IMR-90 (cell line): ENCODE measurements around the gene CSNK2A2. TPM values are rescaled to one million over a fixed set of nuclear protein-coding genes. Genes with fewer than 3 reads are reported as not detected.

Experiments
- ATAC-seq: fragments of 200-7000 bp; cut with Tn5 transposase; 2 replicates; pipeline ENCODE4 v1.9.1; 2020; ENCODE audit warnings: low read depth, mild to moderate bottlenecking, moderate library complexity
- BruUV-seq: library from RNA; stranded (reverse); fragments of 400-500 nt; replicated peaks from 2 replicates; lab custom pipeline; 2021; lab: Mats Ljungman, UMichigan
- CTCF ChIA-PET: fragments of 300-600 bp; formaldehyde crosslinking; extraction: SDS; loops from one replicate; lab custom pipeline; 2021; ENCODE audit warnings: antibody characterized with exemption; lab: Yijun Ruan, JAX
- POLR2A ChIA-PET: fragments of 300-600 bp; sonication (Branson Sonifier 250); formaldehyde crosslinking; loops from one replicate; lab custom pipeline; 2022; ENCODE audit warnings: antibody characterized with exemption; ENCODE audit not compliant: unreplicated experiment; lab: Charles Lee
- DNase-seq: peaks from one replicate; pipeline ENCODE4 v3.0.0; 2013
- H2AFZ ChIP-seq: replicated peaks from 2 replicates; pipeline ENCODE3; 2013; ENCODE audit warnings: low read length, mild to moderate bottlenecking; ENCODE audit not compliant: poor library complexity
- H2AK5ac ChIP-seq: 2 replicates; pipeline ENCODE4 v1.6.1; 2013; ENCODE audit warnings: low read depth, low read length, inconsistent platforms
- H2AK9ac ChIP-seq: replicated peaks from 2 replicates; pipeline ENCODE3; 2013; ENCODE audit warnings: mild to moderate bottlenecking, low read depth, low read length, moderate library complexity; ENCODE audit not compliant: poor library complexity
- H2BK120ac ChIP-seq: 2 replicates; pipeline ENCODE4 v1.6.1; 2013; ENCODE audit warnings: low read depth, low read length, inconsistent platforms
- H2BK15ac ChIP-seq: 3 replicates; pipeline ENCODE4 v1.6.1; 2013; ENCODE audit warnings: low read depth, low read length, inconsistent platforms
- H2BK20ac ChIP-seq: 2 replicates; pipeline ENCODE4 v1.6.1; 2013; ENCODE audit warnings: low read depth, mild to moderate bottlenecking, inconsistent platforms, low read length, moderate library complexity
- H2BK5ac ChIP-seq: 2 replicates; pipeline ENCODE4 v1.6.1; 2013; ENCODE audit warnings: mild to moderate bottlenecking, low read depth, low read length, inconsistent platforms; ENCODE audit not compliant: poor library complexity, severe bottlenecking
- H3K14ac ChIP-seq: replicated peaks from 2 replicates; pipeline ENCODE4 v1.6.1; 2013; ENCODE audit warnings: low read depth, low read length, inconsistent platforms
- H3K18ac ChIP-seq: 2 replicates; pipeline ENCODE4 v1.6.1; 2013; ENCODE audit warnings: low read depth, low read length, control low read depth
- H3K23ac ChIP-seq: 2 replicates; pipeline ENCODE4 v1.6.1; 2013; ENCODE audit warnings: low read depth, low read length, inconsistent platforms
- H3K27ac ChIP-seq: 2 replicates; pipeline ENCODE4 v1.5.1; 2013; ENCODE audit warnings: mild to moderate bottlenecking, control low read depth, low read length; ENCODE audit not compliant: insufficient read depth
- H3K27me3 ChIP-seq: 2 replicates; pipeline ENCODE4 v1.6.1; 2013; ENCODE audit warnings: low read length; ENCODE audit not compliant: control insufficient read depth, insufficient read depth
- H3K36me3 ChIP-seq: 2 replicates; pipeline ENCODE4 v1.6.1; 2013; ENCODE audit warnings: low read length, mixed read lengths; ENCODE audit not compliant: control insufficient read depth, insufficient read depth
- H3K4ac ChIP-seq: 2 replicates; pipeline ENCODE4 v1.6.1; 2013; ENCODE audit warnings: low read depth, low read length, inconsistent platforms
- H3K4me1 ChIP-seq: 2 replicates; pipeline ENCODE4 v1.6.1; 2013; ENCODE audit warnings: low read length, mixed read lengths; ENCODE audit not compliant: control insufficient read depth, insufficient read depth
- H3K4me2 ChIP-seq: 2 replicates; pipeline ENCODE4 v1.6.1; 2013; ENCODE audit warnings: low read depth, mild to moderate bottlenecking, control low read depth, low read length, moderate library complexity
- H3K4me3 ChIP-seq: 2 replicates; pipeline ENCODE4 v1.5.1; 2013; ENCODE audit warnings: low read depth, mild to moderate bottlenecking, control low read depth, low read length, moderate library complexity; ENCODE audit not compliant: insufficient read depth
- H3K56ac ChIP-seq: 2 replicates; pipeline ENCODE4 v1.6.1; 2013; ENCODE audit warnings: low read length, inconsistent platforms; ENCODE audit not compliant: insufficient read depth; ENCODE audit errors: extremely low read depth
- H3K79me1 ChIP-seq, 2 experiments: 2 replicates each; pipeline ENCODE4 v1.6.1; 2013; ENCODE audit warnings: low read length in 2 of 2, inconsistent platforms in 1 of 2, low read depth in 1 of 2
- H3K9ac ChIP-seq: 2 replicates; pipeline ENCODE4 v1.6.1; 2013; ENCODE audit warnings: low read depth, low read length, control low read depth
- H3K9me1 ChIP-seq: 2 replicates; pipeline ENCODE4 v1.6.1; 2013; ENCODE audit warnings: low read length, inconsistent platforms; ENCODE audit not compliant: insufficient read depth
- H3K9me3 ChIP-seq: 2 replicates; pipeline ENCODE4 v1.6.1; 2013; ENCODE audit warnings: low read length; ENCODE audit not compliant: control insufficient read depth, insufficient read depth
- H4K20me1 ChIP-seq: 2 replicates; pipeline ENCODE4 v1.6.1; 2013; ENCODE audit warnings: low read length, inconsistent platforms; ENCODE audit not compliant: insufficient read depth
- H4K5ac ChIP-seq: 2 replicates; pipeline ENCODE4 v1.6.1; 2013; ENCODE audit warnings: mild to moderate bottlenecking, low read depth, low read length, control low read depth
- H4K8ac ChIP-seq, 2 experiments: 2 replicates each; pipeline ENCODE4 v1.6.1; 2013; ENCODE audit warnings: low read depth in 2 of 2, low read length in 2 of 2, control low read depth in 1 of 2, inconsistent platforms in 1 of 2
- H4K91ac ChIP-seq: 2 replicates; pipeline ENCODE4 v1.6.1; 2013; ENCODE audit warnings: low read depth, low read length, inconsistent platforms; ENCODE audit not compliant: insufficient read depth
- CEBPB ChIP-seq: IDR thresholded peaks from 2 replicates; pipeline ENCODE4 v1.6.1; 2012; ENCODE audit warnings: low read depth, low read length, improper control_type of control experiment
- FOS ChIP-seq: fragments of 150-350 bp; IDR thresholded peaks from 2 replicates; pipeline ENCODE4 v1.6.1; 2016; ENCODE audit warnings: low read depth, low read length
- MXI1 ChIP-seq: IDR thresholded peaks from 2 replicates; pipeline ENCODE4 v1.6.1; 2012; ENCODE audit warnings: low read depth, mild to moderate bottlenecking, low read length, moderate library complexity, borderline replicate concordance
- NFE2L2 ChIP-seq: fragments of 150-350 bp; IDR thresholded peaks from 2 replicates; pipeline ENCODE4 v1.6.1; 2016; ENCODE audit warnings: low read depth, mild to moderate bottlenecking, low read length
- RCOR1 ChIP-seq: IDR thresholded peaks from 2 replicates; pipeline ENCODE4 v1.6.1; 2012; ENCODE audit warnings: mild to moderate bottlenecking, low read length, improper control_type of control experiment; ENCODE audit not compliant: insufficient replicate concordance
- RFX5 ChIP-seq: IDR thresholded peaks from 2 replicates; pipeline ENCODE4 v1.8.0; 2012; ENCODE audit warnings: low read depth, mild to moderate bottlenecking, low read length, moderate library complexity
- USF2 ChIP-seq: fragments of 150-350 bp; IDR thresholded peaks from 2 replicates; pipeline ENCODE4 v1.6.1; 2017; ENCODE audit warnings: mild to moderate bottlenecking, antibody characterized with exemption, low read length, low read depth
- WGBS, 2 experiments: methylation state at CpG; one replicate each; pipeline versions ENCODE4 v1.1.5 to v1.1.7; 2013; ENCODE audit warnings: missing lambda C conversion rate in 2 of 2; ENCODE audit not compliant: insufficient read length in 1 of 2; ENCODE audit errors: extremely low coverage in 2 of 2; 5-methylcytosine and 5-hydroxymethylcytosine counted together
- dilution Hi-C: fragments of 300-500 bp; cut with HindIII; formaldehyde crosslinking; loops from one replicate; pipeline ENCODE4 v1.14.3; 2018; ENCODE audit warnings: low sequenced_read_pairs; ENCODE audit not compliant: unreplicated experiment
- in situ Hi-C: fragments of 300-500 bp; cut with MboI; formaldehyde crosslinking; loops from 3 replicates; pipeline ENCODE4 v1.14.3; 2019; ENCODE audit warnings: low sequenced_read_pairs, inconsistent platforms, mixed read lengths
- intact Hi-C: fragments of 100-400 bp; cut with micrococcal nuclease; formaldehyde crosslinking; loops from 2 replicates; pipeline ENCODE4 v1.10.0; 2022
- polyA plus RNA-seq, 3 experiments: library from polyadenylated mRNA; depleted of rRNA; stranded (reverse); fragments of >200 nt; gene quantifications; 2 replicates each; pipeline ENCODE4 v1.2.3, GENCODE V29; 2012; ENCODE audit warnings: low replicate concordance in 1 of 3
- total RNA-seq: library from RNA; depleted of rRNA; stranded (reverse); fragments of >200 nt; gene quantifications from 2 replicates; pipeline ENCODE4 v1.2.3, GENCODE V29; 2012
- TF ChIP-seq, protein P1 (sequence below): fragments of 150-350 bp; IDR thresholded peaks from 2 replicates; pipeline ENCODE4 v1.6.1; 2016; ENCODE audit warnings: low read depth, mild to moderate bottlenecking, low read length, moderate library complexity, borderline replicate concordance
- TF ChIP-seq, protein P2 (sequence below): conservative IDR thresholded peaks from 2 replicates; pipeline ENCODE4 v1.5.1; 2012; ENCODE audit warnings: mild to moderate bottlenecking, low read depth, low read length, improper control_type of control experiment

The CSNK2A2 gene
- total and polyA plus RNA-seq, 2 of the 4 experiments (the other 2 are of a cell fraction): 15.6 to 27.5 TPM

DNA sequence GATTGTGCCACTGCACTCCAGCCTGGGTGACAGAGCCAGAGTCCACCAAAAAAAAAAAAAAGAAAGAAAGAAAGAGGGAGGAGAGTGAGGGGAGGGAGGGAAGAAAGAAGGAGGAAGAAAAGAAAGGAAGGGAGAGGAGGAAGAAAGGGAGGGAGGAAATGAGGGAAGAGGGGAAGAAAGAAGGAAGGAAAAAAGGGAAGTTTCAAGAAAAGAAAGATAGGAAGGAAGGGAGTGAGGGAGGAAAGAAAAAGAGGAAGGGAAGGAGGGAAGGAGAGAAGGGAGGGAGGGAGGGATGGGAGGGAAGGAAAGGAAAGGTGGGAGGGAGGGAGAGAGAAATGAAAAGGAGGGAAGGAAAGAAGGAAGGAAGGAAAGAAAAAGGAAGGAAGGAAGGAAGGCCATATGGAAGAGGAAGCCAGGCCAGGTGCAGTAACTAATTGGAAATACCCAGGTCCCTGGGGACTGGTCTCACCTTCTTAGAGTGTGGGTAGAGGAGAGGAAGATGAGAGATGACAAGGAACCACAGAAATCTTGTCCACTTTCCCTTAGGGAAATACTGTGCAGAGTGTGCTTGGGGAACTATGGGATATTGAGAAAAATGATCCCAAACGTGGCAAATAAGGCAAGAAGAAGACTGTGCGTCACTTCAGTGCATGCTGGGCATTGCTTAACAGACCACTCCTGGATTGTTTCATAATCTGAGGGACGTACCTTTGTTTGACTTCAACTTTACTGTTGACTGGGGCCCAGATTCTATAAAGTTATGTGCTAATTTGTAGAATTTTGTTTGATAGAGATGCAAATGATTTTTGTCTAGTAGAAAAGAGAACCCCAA is 15.1 kb upstream of the CSNK2A2 start:
- Histone ChIP-seq H3K9me3 (no peaks in the 10 kb centered on the region), H3K36me3 (no peaks in the 10 kb centered on the region), H4K8ac (no peak overlapping the region), H3K18ac (no peak overlapping the region), H3K9me1 (no peaks in the 10 kb centered on the region), H3K14ac (no peak overlapping the region), H2BK5ac (no peak overlapping the region), H3K56ac (no peak overlapping the region), H2BK120ac (no peak overlapping the region), H2AK5ac (no peak overlapping the region), H4K5ac (no peak overlapping the region), H3K27ac (no peak overlapping the region), H2BK15ac (no peak overlapping the region), H2BK20ac (no peak overlapping the region), H3K4me3 (no peak overlapping the region), H2AFZ (no peak overlapping the region), H3K27me3 (peaks cover 7% of the 10 kb centered on the region), H3K23ac (no peak overlapping the region), H3K4me1 (no peaks in the 10 kb centered on the region), H3K4ac (no peak overlapping the region), H3K9ac (no peak overlapping the region), H4K91ac (no peak overlapping the region), H2AK9ac (no peak overlapping the region), H3K79me1 (no peaks in the 10 kb centered on the region), H3K4me2 (no peak overlapping the region), H4K20me1 (no peaks in the 10 kb centered on the region)
- dilution Hi-C loops: no loop called here
- POLR2A ChIA-PET: no interaction called here
- DNase-seq (no peak), ATAC-seq (no peak)
- BruUV-seq: no TSS peak
- CTCF ChIA-PET: no interaction called here
- WGBS, 2 experiments: 26% methylated on average over 3 of the region's 3 CpGs; no CpG with 5 or more reads in 1 of the 2 experiments
- TF ChIP-seq USF2 (no peak), CEBPB (no peak), RCOR1 (no peak), RFX5 (no peak), MXI1 (no peak), FOS (no peak), NFE2L2 (no peak)
- TF ChIP-seq, protein P1, sequence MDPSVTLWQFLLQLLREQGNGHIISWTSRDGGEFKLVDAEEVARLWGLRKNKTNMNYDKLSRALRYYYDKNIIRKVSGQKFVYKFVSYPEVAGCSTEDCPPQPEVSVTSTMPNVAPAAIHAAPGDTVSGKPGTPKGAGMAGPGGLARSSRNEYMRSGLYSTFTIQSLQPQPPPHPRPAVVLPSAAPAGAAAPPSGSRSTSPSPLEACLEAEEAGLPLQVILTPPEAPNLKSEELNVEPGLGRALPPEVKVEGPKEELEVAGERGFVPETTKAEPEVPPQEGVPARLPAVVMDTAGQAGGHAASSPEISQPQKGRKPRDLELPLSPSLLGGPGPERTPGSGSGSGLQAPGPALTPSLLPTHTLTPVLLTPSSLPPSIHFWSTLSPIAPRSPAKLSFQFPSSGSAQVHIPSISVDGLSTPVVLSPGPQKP: no peak
- TF ChIP-seq, protein P2, sequence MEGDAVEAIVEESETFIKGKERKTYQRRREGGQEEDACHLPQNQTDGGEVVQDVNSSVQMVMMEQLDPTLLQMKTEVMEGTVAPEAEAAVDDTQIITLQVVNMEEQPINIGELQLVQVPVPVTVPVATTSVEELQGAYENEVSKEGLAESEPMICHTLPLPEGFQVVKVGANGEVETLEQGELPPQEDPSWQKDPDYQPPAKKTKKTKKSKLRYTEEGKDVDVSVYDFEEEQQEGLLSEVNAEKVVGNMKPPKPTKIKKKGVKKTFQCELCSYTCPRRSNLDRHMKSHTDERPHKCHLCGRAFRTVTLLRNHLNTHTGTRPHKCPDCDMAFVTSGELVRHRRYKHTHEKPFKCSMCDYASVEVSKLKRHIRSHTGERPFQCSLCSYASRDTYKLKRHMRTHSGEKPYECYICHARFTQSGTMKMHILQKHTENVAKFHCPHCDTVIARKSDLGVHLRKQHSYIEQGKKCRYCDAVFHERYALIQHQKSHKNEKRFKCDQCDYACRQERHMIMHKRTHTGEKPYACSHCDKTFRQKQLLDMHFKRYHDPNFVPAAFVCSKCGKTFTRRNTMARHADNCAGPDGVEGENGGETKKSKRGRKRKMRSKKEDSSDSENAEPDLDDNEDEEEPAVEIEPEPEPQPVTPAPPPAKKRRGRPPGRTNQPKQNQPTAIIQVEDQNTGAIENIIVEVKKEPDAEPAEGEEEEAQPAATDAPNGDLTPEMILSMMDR: no peak
- in situ Hi-C loops: no loop called here
- intact Hi-C loops: no loop called here
